Measurements from ENCODE around the gene BRWD1.
"Not testable (repeated sequence)": the region's sequence is repeated elsewhere in the genome, so short reads cannot be mapped to it uniquely, and the experiment has no call there.

Gene BRWD1

GRCh38 chr21:39168800-39169199 lies 144.6 kb downstream of the BRWD1 start:
- DNase-seq: no peak

- DNase-seq: no peak
Measured at GRCh38 chr21:39164523-39164922, 148.9 kb downstream of the BRWD1 start.

GRCh38 chr21:39161064-39161463 lies 152.4 kb downstream of the BRWD1 start:
- no peak for DNase-seq

GRCh38 chr21:39159342-39160063 lies 153.9 kb downstream of the BRWD1 start:
- no peak for DNase-seq

GRCh38 chr21:39157241-39157640 lies 156.2 kb downstream of the BRWD1 start:
- not testable (repeated sequence) for DNase-seq

- no peak for DNase-seq
Measured at GRCh38 chr21:39156024-39156423, 157.4 kb downstream of the BRWD1 start.

GRCh38 chr21:39155578-39155977 lies 157.9 kb downstream of the BRWD1 start:
- DNase-seq: no peak

GRCh38 chr21:39153842-39154241 lies 159.6 kb downstream of the BRWD1 start:
- no peak for DNase-seq

GRCh38 chr21:39153373-39153772 lies 160.1 kb downstream of the BRWD1 start:
- no peak for DNase-seq

- no peak for DNase-seq
Measured at GRCh38 chr21:39152271-39152670, 161.2 kb downstream of the BRWD1 start.

- no peak for DNase-seq
Measured at GRCh38 chr21:39150877-39151276, 162.6 kb downstream of the BRWD1 start.

GRCh38 chr21:39150316-39150715 lies 163.1 kb downstream of the BRWD1 start:
- no peak for DNase-seq

- no peak for DNase-seq
Measured at GRCh38 chr21:39149882-39150281, 163.6 kb downstream of the BRWD1 start.

- DNase-seq: no peak
Measured at GRCh38 chr21:39148975-39149374, 164.5 kb downstream of the BRWD1 start.

- no peak for DNase-seq
Measured at GRCh38 chr21:39144191-39144590, 169.2 kb downstream of the BRWD1 start.

- DNase-seq: no peak
Measured at GRCh38 chr21:39142972-39143371, 170.5 kb downstream of the BRWD1 start.

- DNase-seq: no peak
Measured at GRCh38 chr21:39141502-39141901, 171.9 kb downstream of the BRWD1 start.

- no peak for DNase-seq
Measured at GRCh38 chr21:39137248-39138178, 175.9 kb downstream of the BRWD1 start.

GRCh38 chr21:39136711-39137110 lies 176.7 kb downstream of the BRWD1 start:
- DNase-seq: no peak

GRCh38 chr21:39136138-39136537 lies 177.3 kb downstream of the BRWD1 start:
- DNase-seq: not testable (repeated sequence)

GRCh38 chr21:39134288-39134810 lies 179.1 kb downstream of the BRWD1 start:
- no peak for DNase-seq
